Measurements from ENCODE around the gene SGIP1.

DNA sequence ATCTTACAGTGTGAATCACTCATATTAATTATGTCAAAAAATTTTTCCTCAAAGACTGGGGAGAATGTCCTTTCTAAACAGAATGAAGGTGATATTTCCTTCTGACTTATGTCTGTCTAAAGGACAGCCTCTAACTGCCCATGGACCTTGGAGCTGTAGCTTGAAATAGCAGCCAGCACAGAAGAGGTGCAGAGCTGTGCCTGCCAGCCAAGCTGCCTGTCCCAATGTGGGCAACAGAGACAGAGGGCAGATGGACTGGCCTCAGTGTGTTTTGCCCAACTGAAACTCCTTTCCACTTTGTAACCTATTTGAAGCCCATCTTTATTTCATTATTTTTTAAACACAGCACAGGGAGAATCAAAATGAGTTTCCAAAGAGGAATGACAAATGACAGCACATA lies 120.7 kb downstream of the SGIP1 start:
- TF ChIP-seq, protein P1, sequence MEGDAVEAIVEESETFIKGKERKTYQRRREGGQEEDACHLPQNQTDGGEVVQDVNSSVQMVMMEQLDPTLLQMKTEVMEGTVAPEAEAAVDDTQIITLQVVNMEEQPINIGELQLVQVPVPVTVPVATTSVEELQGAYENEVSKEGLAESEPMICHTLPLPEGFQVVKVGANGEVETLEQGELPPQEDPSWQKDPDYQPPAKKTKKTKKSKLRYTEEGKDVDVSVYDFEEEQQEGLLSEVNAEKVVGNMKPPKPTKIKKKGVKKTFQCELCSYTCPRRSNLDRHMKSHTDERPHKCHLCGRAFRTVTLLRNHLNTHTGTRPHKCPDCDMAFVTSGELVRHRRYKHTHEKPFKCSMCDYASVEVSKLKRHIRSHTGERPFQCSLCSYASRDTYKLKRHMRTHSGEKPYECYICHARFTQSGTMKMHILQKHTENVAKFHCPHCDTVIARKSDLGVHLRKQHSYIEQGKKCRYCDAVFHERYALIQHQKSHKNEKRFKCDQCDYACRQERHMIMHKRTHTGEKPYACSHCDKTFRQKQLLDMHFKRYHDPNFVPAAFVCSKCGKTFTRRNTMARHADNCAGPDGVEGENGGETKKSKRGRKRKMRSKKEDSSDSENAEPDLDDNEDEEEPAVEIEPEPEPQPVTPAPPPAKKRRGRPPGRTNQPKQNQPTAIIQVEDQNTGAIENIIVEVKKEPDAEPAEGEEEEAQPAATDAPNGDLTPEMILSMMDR (IDR thresholded peaks at IDR 0.05; ENCODE audit: low read length) = no peak
- TF ChIP-seq EZH2 (IDR thresholded peaks at IDR 0.05; ENCODE audit: borderline replicate concordance, low read length) = no peak
